ENCODE results near the gene SKP2. TPM values are rescaled to one million over a fixed set of nuclear protein-coding genes. Genes with fewer than 3 reads are reported as not detected.

Gene SKP2
- total RNA-seq, 4 donors from 2014 or later: 2.3 to 56.8 (median 9.5) TPM

- Histone ChIP-seq H3K9me3 (no peaks in the 10 kb centered on the region), H3K36me3 (no peaks in the 10 kb centered on the region), H3K27me3 (no peaks in the 10 kb centered on the region), H3K4me3 (no peak overlapping the region), H3K4me1 (no peaks in the 10 kb centered on the region), H3K27ac (no peak overlapping the region)
- DNase-seq: no peak
- intact Hi-C loops (cut with DNase I; ENCODE audit: low total_unique reads): no loop called here
- TF ChIP-seq CTCF (IDR thresholded peaks at IDR 0.05): no peak
- TF ChIP-seq POLR2A (IDR thresholded peaks at IDR 0.05): no peak
Measured at GRCh38 chr5:36145311-36145710, 6.6 kb upstream of the SKP2 start.

- intact Hi-C loops (cut with DNase I; ENCODE audit: low total_unique reads): no loop called here
- no peak for DNase-seq
- H3K27me3 ChIP-seq: no peaks in the 10 kb centered on the region
- no peaks in the 10 kb centered on the region for H3K4me1 ChIP-seq
- no peak for TF ChIP-seq POLR2A (IDR thresholded peaks at IDR 0.05)
- TF ChIP-seq CTCF (IDR thresholded peaks at IDR 0.05): no peak
- no peaks in the 10 kb centered on the region for H3K9me3 ChIP-seq
- no peak overlapping the region for H3K4me3 ChIP-seq
- no peak overlapping the region for H3K27ac ChIP-seq
- H3K36me3 ChIP-seq: no peaks in the 10 kb centered on the region
Measured at GRCh38 chr5:36146390-36146789, 5.5 kb upstream of the SKP2 start.

GRCh38 chr5:36147681-36148080, 4.2 kb upstream of the SKP2 start:
- Histone ChIP-seq H3K9me3 (no peaks in the 10 kb centered on the region), H3K27ac (no peak overlapping the region), H3K4me3 (no peak overlapping the region), H3K4me1 (no peaks in the 10 kb centered on the region), H3K36me3 (no peaks in the 10 kb centered on the region), H3K27me3 (no peaks in the 10 kb centered on the region)
- intact Hi-C loops (cut with DNase I; ENCODE audit: low total_unique reads): no loop called here
- no peak for TF ChIP-seq CTCF (IDR thresholded peaks at IDR 0.05)
- TF ChIP-seq POLR2A (IDR thresholded peaks at IDR 0.05): no peak
- no peak for DNase-seq

GRCh38 chr5:36150676-36151433, 1.1 kb upstream of the SKP2 start:
- intact Hi-C loops (cut with DNase I; ENCODE audit: low total_unique reads): no loop called here
- no peak for TF ChIP-seq POLR2A (IDR thresholded peaks at IDR 0.05)
- no peak for TF ChIP-seq CTCF (IDR thresholded peaks at IDR 0.05)
- H3K36me3 ChIP-seq: no peaks in the 10 kb centered on the region
- peaks cover 0 to 4% of the 10 kb centered on the region in 2 donors for H3K4me1 ChIP-seq
- peak overlapping the region in 1 of 2 donors; percentile 58 for H3K27ac ChIP-seq
- H3K4me3 ChIP-seq: peak overlapping the region; percentile 80 to 94
- DNase-seq: no peak
- no peaks in the 10 kb centered on the region for H3K9me3 ChIP-seq
- H3K27me3 ChIP-seq: no peaks in the 10 kb centered on the region

GRCh38 chr5:36152324-36153297, 700 bp downstream of the SKP2 start:
- H3K4me3 ChIP-seq: peak overlapping the region; percentile 80 to 94
- intact Hi-C loops (cut with DNase I; ENCODE audit: low total_unique reads): no loop called here
- no peaks in the 10 kb centered on the region for H3K9me3 ChIP-seq
- H3K4me1 ChIP-seq: peaks cover 0 to 4% of the 10 kb centered on the region in 2 donors
- H3K36me3 ChIP-seq: no peaks in the 10 kb centered on the region
- TF ChIP-seq CTCF (IDR thresholded peaks at IDR 0.05) (no peak), POLR2A (IDR thresholded peaks at IDR 0.05) (no peak)
- no peak for DNase-seq
- no peaks in the 10 kb centered on the region for H3K27me3 ChIP-seq
- H3K27ac ChIP-seq: peak overlapping the region; percentile 5 to 19
